HCT116 (cell line): ENCODE measurements around the gene PGS1. TPM values are rescaled to one million over a fixed set of nuclear protein-coding genes. Genes with fewer than 3 reads are reported as not detected.

Experiments used
- ATAC-seq: fragments of 200-7000 bp; cut with Tn5 transposase; 2 replicates; pipeline ENCODE4 v1.9.1; 2020; ENCODE audit warnings: mild to moderate bottlenecking, moderate library complexity
- BruUV-seq: library from RNA; stranded (reverse); fragments of 400-500 nt; replicated peaks from 2 replicates; lab custom pipeline; 2021; lab: Mats Ljungman, UMichigan
- CTCF ChIA-PET: fragments of 300-600 bp; sonication (Branson Sonifier 250); formaldehyde crosslinking; loops from one replicate; lab custom pipeline; 2021; ENCODE audit warnings: antibody characterized with exemption; lab: Charles Lee
- POLR2A ChIA-PET: fragments of 300-600, 350-600 bp; sonication (Branson Sonifier 250); formaldehyde crosslinking; loops from one replicate; lab custom pipeline; 2021; ENCODE audit warnings: antibody characterized with exemption; lab: Charles Lee
- RAD21 ChIA-PET, 2 experiments: fragments of 300-600 bp; sonication (Branson Sonifier 250); formaldehyde crosslinking; loops; one replicate each; lab custom pipeline; 2023; ENCODE audit warnings: low total read pairs in 2 of 2; ENCODE audit not compliant: uncharacterized antibody in 2 of 2, unreplicated experiment in 2 of 2, low non-redundant PET in 1 of 2; lab: Charles Lee
- DNase-seq: peaks from one replicate; pipeline ENCODE4 v3.0.0-alpha.2; 2010; ENCODE audit warnings: low read depth, low spot score
- H2AFZ ChIP-seq: fragments of 200-600 bp; shearing (Covaris generic), sonication (generic); 2 replicates; pipeline ENCODE4 v1.6.1; 2017; ENCODE audit warnings: low read depth, mixed run types, mixed read lengths, antibody characterized with exemption, low read length; ENCODE audit not compliant: poor library complexity, severe bottlenecking
- H3K27ac ChIP-seq: 2 replicates; pipeline ENCODE4 v1.5.1; 2012; ENCODE audit warnings: low read depth, low read length
- H3K27me3 ChIP-seq: fragments of 200-600 bp; sonication (generic); 2 replicates; pipeline ENCODE4 v1.6.1; 2016; ENCODE audit warnings: mixed run types, low read length, mixed read lengths; ENCODE audit not compliant: insufficient read depth
- H3K36me3 ChIP-seq, 2 experiments: fragments of 200-500 bp in 1 of 2; fragments of 200-600 bp in 1 of 2; sonication (Bioruptor generic) in 1 of 2; sonication (generic) in 1 of 2; 2 replicates each; pipeline versions ENCODE4 v1.5.1 to v1.6.1; 2014 to 2016; ENCODE audit warnings: low read length in 2 of 2, inconsistent platforms in 1 of 2, mixed read lengths in 1 of 2, mixed run types in 1 of 2; ENCODE audit not compliant: insufficient read depth in 2 of 2, control insufficient read depth in 1 of 2
- H3K4me1 ChIP-seq, 2 experiments: fragments of 200-600 bp in 1 of 2; sonication (generic) in 1 of 2; 2 replicates each; pipeline versions ENCODE4 v1.5.1 to v1.6.1; 2012 to 2017; ENCODE audit warnings: low read length in 2 of 2, inconsistent platforms in 1 of 2, mild to moderate bottlenecking in 1 of 2, mixed read lengths in 1 of 2, mixed run types in 1 of 2, moderate library complexity in 1 of 2; ENCODE audit not compliant: insufficient read depth in 2 of 2, control insufficient read depth in 1 of 2
- H3K4me2 ChIP-seq: fragments of 200-600 bp; sonication (generic); 2 replicates; pipeline ENCODE4 v1.6.1; 2017; ENCODE audit warnings: mixed run types, low read length, mixed read lengths
- H3K4me3 ChIP-seq, 2 experiments: fragments of 200-600 bp in 1 of 2; sonication (generic) in 1 of 2; replicated peaks in 1 of 2; 2 replicates each; pipeline ENCODE4 v1.5.1; 2011 to 2016; ENCODE audit warnings: low read length in 2 of 2, control low read depth in 1 of 2, low read depth in 1 of 2, mild to moderate bottlenecking in 1 of 2, mixed read lengths in 1 of 2, mixed run types in 1 of 2
- H3K79me2 ChIP-seq: fragments of 200-600 bp; sonication (generic); 2 replicates; pipeline ENCODE4 v1.6.1; 2017; ENCODE audit warnings: mild to moderate bottlenecking, mixed run types, low read length, moderate library complexity, mixed read lengths; ENCODE audit not compliant: insufficient read depth
- H3K9ac ChIP-seq: fragments of 200-600 bp; sonication (generic); 2 replicates; pipeline ENCODE4 v1.6.1; 2016; ENCODE audit warnings: low read length, mixed read lengths
- H3K9me2 ChIP-seq: fragments of 200-600 bp; sonication (generic), shearing (Covaris generic); 2 replicates; pipeline ENCODE4 v1.6.1; 2017; ENCODE audit warnings: mixed run types, mild to moderate bottlenecking, moderate library complexity; ENCODE audit not compliant: insufficient read depth
- H3K9me3 ChIP-seq, 2 experiments: fragments of 200-500 bp in 1 of 2; fragments of 200-600 bp in 1 of 2; sonication (Bioruptor generic) in 1 of 2; sonication (generic) in 1 of 2; 2 replicates each; pipeline ENCODE4 v1.6.1; 2014 to 2017; ENCODE audit warnings: low read length in 2 of 2, mixed read lengths in 2 of 2, inconsistent platforms in 1 of 2, low read depth in 1 of 2, mild to moderate bottlenecking in 1 of 2, mixed run types in 1 of 2, moderate library complexity in 1 of 2; ENCODE audit not compliant: control insufficient read depth in 1 of 2, insufficient read depth in 1 of 2
- H4K20me1 ChIP-seq: fragments of 200-600 bp; sonication (generic), shearing (Covaris generic); 2 replicates; pipeline ENCODE4 v1.6.1; 2017; ENCODE audit warnings: mixed run types, mild to moderate bottlenecking, moderate library complexity; ENCODE audit not compliant: insufficient read depth
- CTCF ChIP-seq, 3 experiments: fragments of 200-600 bp in 1 of 3; sonication (generic) in 1 of 3; IDR thresholded peaks in 2 of 3; conservative IDR thresholded peaks in 1 of 3; 2 replicates each; pipeline ENCODE4 v1.5.1; 2012 to 2017; ENCODE audit warnings: low read depth in 2 of 3, low read length in 2 of 3, antibody characterized with exemption in 1 of 3, borderline replicate concordance in 1 of 3, control low read depth in 1 of 3, mild to moderate bottlenecking in 1 of 3, mixed read lengths in 1 of 3, mixed run types in 1 of 3, moderate library complexity in 1 of 3; ENCODE audit not compliant: insufficient read depth in 1 of 3
- ELF1 ChIP-seq: IDR thresholded peaks from 2 replicates; pipeline ENCODE4 v1.6.1; 2012; ENCODE audit warnings: low read depth, borderline replicate concordance
- EZH2phosphoT487 ChIP-seq: fragments of 200-600 bp; IDR thresholded peaks from 2 replicates; pipeline ENCODE4 v1.6.1; 2018; ENCODE audit warnings: antibody characterized with exemption, borderline replicate concordance
- POLR2AphosphoS5 ChIP-seq: IDR thresholded peaks from 2 replicates; pipeline ENCODE4 v1.6.1; 2011; ENCODE audit warnings: mild to moderate bottlenecking, low read depth, low read length, moderate library complexity
- RAD21 ChIP-seq: IDR thresholded peaks from 2 replicates; pipeline ENCODE4 v1.6.1; 2012; ENCODE audit warnings: low read depth, mild to moderate bottlenecking
- SIN3A ChIP-seq: IDR thresholded peaks from 2 replicates; pipeline ENCODE4 v1.6.1; 2012; ENCODE audit warnings: low read depth
- SRF ChIP-seq: IDR thresholded peaks from 2 replicates; pipeline ENCODE4 v1.6.1; 2012; ENCODE audit warnings: low read depth
- TCF7L2 ChIP-seq: IDR thresholded peaks from 2 replicates; pipeline ENCODE4 v1.7.0; 2011; ENCODE audit warnings: borderline replicate concordance, inconsistent platforms; ENCODE audit not compliant: insufficient read depth, insufficient read length; ENCODE audit errors: extremely low read depth
- YY1 ChIP-seq: IDR thresholded peaks from 2 replicates; pipeline ENCODE4 v1.6.1; 2011; ENCODE audit warnings: low read length, low read depth, moderate library complexity, mild to moderate bottlenecking; ENCODE audit not compliant: insufficient replicate concordance; ENCODE audit errors: extremely low read depth
- ZBTB33 ChIP-seq: IDR thresholded peaks from 2 replicates; pipeline ENCODE4 v1.6.1; 2011; ENCODE audit warnings: mild to moderate bottlenecking, low read length, moderate library complexity; ENCODE audit not compliant: insufficient replicate concordance; ENCODE audit errors: extremely low read depth
- intact Hi-C: fragments of 100-400 bp; cut with micrococcal nuclease; formaldehyde crosslinking; loops from 2 replicates; pipeline ENCODE4 v1.10.0; 2022
- total RNA-seq: library from RNA; stranded (reverse); gene quantifications from one replicate; pipeline ENCODE4 v1.2.1, GENCODE V29; 2021; ENCODE audit not compliant: unreplicated experiment

Gene PGS1
- total RNA-seq, 1 experiment from 2014 or later = 44.4 TPM

GRCh38 chr17:78406920-78407319, 28.5 kb downstream of the PGS1 start:
- Histone ChIP-seq H4K20me1 (peaks cover 5% of the 10 kb centered on the region; the same call in 1 of the 2 replicates), H3K9me2 (no peaks in the 10 kb centered on the region), H2AFZ (no peak overlapping the region), H3K4me2 (no peak overlapping the region), H3K36me3 (peaks cover 22 to 35% of the 10 kb centered on the region in 2 experiments; a peak in 3 of 4 replicates), H3K4me1 (peaks cover 13 to 22% of the 10 kb centered on the region in 2 experiments), H3K9ac (no peak overlapping the region), H3K27ac (no peak overlapping the region), H3K4me3 (no peak overlapping the region), H3K27me3 (no peaks in the 10 kb centered on the region), H3K79me2 (peaks cover 52% of the 10 kb centered on the region), H3K9me3 (no peaks in the 10 kb centered on the region)
- BruUV-seq = no TSS peak
- ChIA-PET CTCF (no interaction called here), POLR2A (interaction anchor here (0.7 kb wide), 1 partner anchor 23 kb away, joined by 3 read pairs; no protein-coding TSS in a partner anchor), RAD21 (no interaction called here)
- ATAC-seq (no peak), DNase-seq (no peak)
- intact Hi-C loops = no loop called here
- no peak for TF ChIP-seq SIN3A
- TF ChIP-seq YY1 = no peak
- TF ChIP-seq TCF7L2 = no peak
- no peak for TF ChIP-seq RAD21
- no peak for TF ChIP-seq EZH2phosphoT487
- no peak for TF ChIP-seq ELF1
- TF ChIP-seq POLR2AphosphoS5 = no peak
- no peak for TF ChIP-seq CTCF (IDR thresholded peaks at IDR 0.05 in 2 of 3, conservative IDR thresholded peaks at IDR 0.05 in 1 of 3; ENCODE audit: borderline replicate concordance in 1 of 3, insufficient read depth in 1 of 3, low read depth in 2 of 3, low read length in 2 of 3)
- TF ChIP-seq ZBTB33 = no peak
- TF ChIP-seq SRF = no peak
